HepG2 (cell line): ENCODE results near the gene ARMH3. TPM values are rescaled to one million over a fixed set of nuclear protein-coding genes. Genes with fewer than 3 reads are reported as not detected.

ENCODE experiments used
- ATAC-seq: fragments of 200-7000 bp; cut with Tn5 transposase; 3 replicates; pipeline ENCODE4 v1.9.1; 2020; ENCODE audit warnings: mild to moderate bottlenecking, moderate library complexity
- BruUV-seq: library from RNA; stranded (reverse); fragments of 400-500 nt; replicated peaks from 2 replicates; lab custom pipeline; 2021; lab: Mats Ljungman, UMichigan
- CTCF ChIA-PET: fragments of 300-600 bp; formaldehyde crosslinking; extraction: SDS; loops from one replicate; lab custom pipeline; 2021; ENCODE audit warnings: low total read pairs, inconsistent platforms, low intra/inter-chr PET ratio; lab: Yijun Ruan, JAX
- POLR2A ChIA-PET: fragments of 350-600 bp; sonication (Branson Sonifier 250); formaldehyde crosslinking; loops from one replicate; lab custom pipeline; 2020; ENCODE audit warnings: antibody characterized with exemption, inconsistent platforms; lab: Yijun Ruan, JAX
- DNase-seq: peaks from one replicate; pipeline ENCODE4 v3.0.0-alpha.2; 2015; ENCODE audit warnings: low spot score
- FAIRE-seq: peaks from 3 replicates; lab custom pipeline; 2011; peaks lifted over from hg19 to GRCh38; lab: Jason Lieb, UNC
- H2AFZ ChIP-seq: one replicate; pipeline ENCODE4 v1.6.1; 2011; ENCODE audit warnings: low read length, inconsistent platforms
- H3K27ac ChIP-seq: fragments of 300-600 bp; 3 replicates; pipeline ENCODE4 v1.8.0; 2011; ENCODE audit warnings: mixed run types, mild to moderate bottlenecking, mixed read lengths, low read length, inconsistent platforms; ENCODE audit not compliant: insufficient read depth; ENCODE audit errors: extremely low read length
- H3K27me3 ChIP-seq, 2 experiments: fragments of 200-600 bp in 1 of 2; 2 replicates in 1 of 2; 3 replicates in 1 of 2; pipeline versions ENCODE4 v1.6.0 to v1.8.0; 2011; ENCODE audit warnings: low read length in 2 of 2, mild to moderate bottlenecking in 2 of 2, moderate library complexity in 2 of 2, inconsistent platforms in 1 of 2; ENCODE audit not compliant: insufficient read depth in 2 of 2, control insufficient read depth in 1 of 2
- H3K36me3 ChIP-seq, 2 experiments: fragments of 200-600 bp in 1 of 2; replicated peaks in 1 of 2; 2 replicates in 1 of 2; 3 replicates in 1 of 2; pipeline versions ENCODE4 v1.5.1 to v1.8.0; 2011; ENCODE audit warnings: low read length in 2 of 2, inconsistent platforms in 1 of 2; ENCODE audit not compliant: insufficient read depth in 2 of 2, control insufficient read depth in 1 of 2
- H3K4me1 ChIP-seq: 2 replicates; pipeline ENCODE4 v1.5.1; 2012; ENCODE audit warnings: low read length, inconsistent platforms; ENCODE audit not compliant: insufficient read depth
- H3K4me2 ChIP-seq: 2 replicates; pipeline ENCODE4 v1.6.0; 2011; ENCODE audit warnings: low read depth, low read length, inconsistent platforms
- H3K4me3 ChIP-seq, 3 experiments: fragments of 200-600 bp in 1 of 3; sonication (generic), shearing (Covaris generic) in 1 of 3; replicated peaks in 1 of 3; 2 replicates each; pipeline ENCODE4 v1.5.1; 2011 to 2016; ENCODE audit warnings: low read length in 3 of 3, inconsistent platforms in 2 of 3, low read depth in 2 of 3, mild to moderate bottlenecking in 2 of 3, control low read depth in 1 of 3, mixed read lengths in 1 of 3; ENCODE audit not compliant: insufficient read depth in 1 of 3
- H3K79me2 ChIP-seq: one replicate; pipeline ENCODE4 v1.6.1; 2011; ENCODE audit warnings: low read length, inconsistent platforms; ENCODE audit not compliant: insufficient read depth
- H3K9ac ChIP-seq: 2 replicates; pipeline ENCODE4 v1.6.0; 2011; ENCODE audit warnings: mild to moderate bottlenecking, low read depth, low read length, inconsistent platforms; ENCODE audit not compliant: insufficient read depth
- H3K9me3 ChIP-seq: 2 replicates; pipeline ENCODE4 v1.5.1; 2012; ENCODE audit warnings: mild to moderate bottlenecking, low read length
- H4K20me1 ChIP-seq: 2 replicates; pipeline ENCODE4 v1.6.0; 2011; ENCODE audit warnings: inconsistent platforms, mild to moderate bottlenecking, low read length, moderate library complexity; ENCODE audit not compliant: insufficient read depth
- ATF3 ChIP-seq: sonication (generic); formaldehyde crosslinking; IDR thresholded peaks from 2 replicates; pipeline ENCODE4 v1.4.0; 2020; ENCODE audit warnings: missing genetic modification reagents
- BORCS8-MEF2B ChIP-seq: sonication (generic); formaldehyde crosslinking; IDR thresholded peaks from 2 replicates; pipeline ENCODE4 v1.8.0; 2022; ENCODE audit warnings: mild to moderate bottlenecking, missing genetic modification reagents
- GABPB1 ChIP-seq: IDR thresholded peaks from 2 replicates; pipeline ENCODE4 v1.6.1; 2016; ENCODE audit warnings: mild to moderate bottlenecking, missing genetic modification reagents, moderate library complexity, missing compliant biosample characterization
- HOXA3 ChIP-seq: sonication (generic); formaldehyde crosslinking; IDR thresholded peaks from 2 replicates; pipeline ENCODE4 v1.5.0; 2020; ENCODE audit warnings: missing genetic modification reagents
- JARID2 ChIP-seq: sonication (generic); formaldehyde crosslinking; IDR thresholded peaks from 2 replicates; pipeline ENCODE4 v1.8.1; 2023; ENCODE audit warnings: missing genetic modification reagents, inconsistent platforms; ENCODE audit not compliant: insufficient replicate concordance
- MZF1 ChIP-seq: sonication (generic); formaldehyde crosslinking; IDR thresholded peaks from 2 replicates; pipeline ENCODE4 v1.8.1; 2023; ENCODE audit warnings: mild to moderate bottlenecking, missing genetic modification reagents, borderline replicate concordance
- SOX5 ChIP-seq: IDR thresholded peaks from 2 replicates; pipeline ENCODE4 v1.6.1; 2016; ENCODE audit warnings: borderline replicate concordance
- XBP1 ChIP-seq: sonication (generic); formaldehyde crosslinking; IDR thresholded peaks from 2 replicates; pipeline ENCODE4 v1.5.0; 2020; ENCODE audit warnings: missing genetic modification reagents
- ZBTB34 ChIP-seq: sonication (generic); formaldehyde crosslinking; IDR thresholded peaks from 2 replicates; pipeline ENCODE4 v1.8.0; 2022; ENCODE audit warnings: mild to moderate bottlenecking, missing genetic modification reagents
- ZHX1 ChIP-seq: sonication (generic); formaldehyde crosslinking; IDR thresholded peaks from 2 replicates; pipeline ENCODE4 v1.8.1; 2022; ENCODE audit warnings: low read depth, mild to moderate bottlenecking, missing genetic modification reagents
- ZMYM4 ChIP-seq: sonication (generic); formaldehyde crosslinking; IDR thresholded peaks from 2 replicates; pipeline ENCODE4 v1.8.1; 2023; ENCODE audit warnings: mild to moderate bottlenecking, missing genetic modification reagents
- ZNF333 ChIP-seq: sonication (generic); formaldehyde crosslinking; IDR thresholded peaks from 2 replicates; pipeline ENCODE4 v1.4.0; 2020; ENCODE audit warnings: mild to moderate bottlenecking, missing genetic modification reagents, borderline replicate concordance
- ZNF350 ChIP-seq: sonication (generic); formaldehyde crosslinking; IDR thresholded peaks from 2 replicates; pipeline ENCODE4 v1.4.0; 2020; ENCODE audit warnings: mild to moderate bottlenecking, low read depth, missing genetic modification reagents, borderline replicate concordance
- ZNF430 ChIP-seq: sonication (generic); formaldehyde crosslinking; IDR thresholded peaks from 2 replicates; pipeline ENCODE4 v1.9.0; 2021; ENCODE audit warnings: mild to moderate bottlenecking, missing genetic modification reagents
- ZNF766 ChIP-seq: sonication (generic); formaldehyde crosslinking; IDR thresholded peaks from 2 replicates; pipeline ENCODE4 v1.5.0; 2020; ENCODE audit warnings: missing genetic modification reagents, borderline replicate concordance
- WGBS: methylation state at CpG from one replicate; pipeline ENCODE4 v1.1.6; 2017; ENCODE audit warnings: low lambda C conversion rate; 5-methylcytosine and 5-hydroxymethylcytosine counted together
- in situ Hi-C: cut with HindIII; loops from 2 replicates; pipeline ENCODE4 v1.10.0; 2017; ENCODE audit warnings: low pct_unique_long_range_greater_than_20kb; ENCODE audit not compliant: extremely low pct_ligation_motif_present
- intact Hi-C: fragments of 100-400 bp; cut with micrococcal nuclease; formaldehyde crosslinking; loops from one replicate; pipeline ENCODE4 v1.10.0; 2022; ENCODE audit not compliant: unreplicated experiment
- polyA plus RNA-seq, 8 experiments: library from polyadenylated mRNA; depleted of rRNA in 3 of 8; stranded (reverse) in 7 of 8; unstranded in 1 of 8; fragments of >200 nt; fragmentation: Illumina TruSeq in 4 of 8; extraction: Trizol in 4 of 8; gene quantifications; 2 replicates each; pipeline versions ENCODE4 v1.2.1 to v1.2.3, GENCODE V29; 2011 to 2016; ENCODE audit warnings: low read depth in 4 of 8, missing spikeins in 1 of 8, mixed read lengths in 1 of 8; ENCODE audit not compliant: insufficient read depth in 1 of 8
- total RNA-seq, 5 experiments: library from RNA; depleted of rRNA; stranded (reverse); fragments of >200 nt; fragmentation: Illumina TruSeq; extraction: Trizol; gene quantifications; 2 replicates each; pipeline ENCODE4 v1.2.3, GENCODE V29; 2016; ENCODE audit warnings: low read depth in 1 of 5

ARMH3 gene
- total and polyA plus RNA-seq, 2 of the 13 experiments (the other 11 are each of a cell fraction or from before 2014, with no cell fraction given) = 8.4 to 16.9 TPM

- ChIA-PET POLR2A (no interaction called here), CTCF (no interaction called here)
- intact Hi-C loops = no loop called here
- no peak for FAIRE-seq
- H3K27ac ChIP-seq = no peak overlapping the region
- no peaks in the 10 kb centered on the region for H3K27me3 ChIP-seq
- no peaks in the 10 kb centered on the region for H3K9me3 ChIP-seq
- no peaks in the 10 kb centered on the region for H4K20me1 ChIP-seq
- no peak overlapping the region for H3K9ac ChIP-seq
- no peak overlapping the region for H3K4me3 ChIP-seq
- H2AFZ ChIP-seq = no peak overlapping the region
- TF ChIP-seq GABPB1 (CRISPR knock-in tag) = no peak
- TF ChIP-seq ATF3 (CRISPR knock-in tag) = no peak
- TF ChIP-seq BORCS8-MEF2B (CRISPR knock-in tag) = no peak
- TF ChIP-seq ZNF350 (CRISPR knock-in tag) = no peak
- TF ChIP-seq SOX5 (CRISPR knock-in tag) = no peak
- TF ChIP-seq HOXA3 = no peak
- in situ Hi-C loops = no loop called here
- no peak for ATAC-seq
- no peak overlapping the region for H3K4me2 ChIP-seq
- 97% methylated on average over 4 of the region's 4 CpGs for WGBS
- BruUV-seq = no TSS peak
- peaks cover 0 to 3% of the 10 kb centered on the region in 2 experiments; a peak in 1 of 5 replicates for H3K36me3 ChIP-seq
- H3K79me2 ChIP-seq = no peaks in the 10 kb centered on the region
- no peak for DNase-seq
- no peaks in the 10 kb centered on the region for H3K4me1 ChIP-seq
Measured at GRCh38 chr10:101906586-101907183, 149.3 kb downstream of the ARMH3 start.

- Histone ChIP-seq H3K36me3 (no peaks in the 10 kb centered on the region), H3K27ac (no peak overlapping the region), H3K4me1 (no peaks in the 10 kb centered on the region), H3K79me2 (no peaks in the 10 kb centered on the region), H2AFZ (no peak overlapping the region), H3K9me3 (no peaks in the 10 kb centered on the region), H3K9ac (no peak overlapping the region), H3K4me2 (no peak overlapping the region), H3K4me3 (no peak overlapping the region), H3K27me3 (no peaks in the 10 kb centered on the region), H4K20me1 (no peaks in the 10 kb centered on the region)
- in situ Hi-C loops (no loop called here), intact Hi-C loops (no loop called here)
- WGBS = 95% methylated on average over 2 of the region's 2 CpGs
- ATAC-seq (no peak), FAIRE-seq (no peak), DNase-seq (no peak)
- BruUV-seq = no TSS peak
- ChIA-PET CTCF (no interaction called here), POLR2A (no interaction called here)
- no peak for TF ChIP-seq ZMYM4 (CRISPR knock-in tag)
- TF ChIP-seq ZNF430 (CRISPR knock-in tag) = no peak
- no peak for TF ChIP-seq ZNF766 (CRISPR knock-in tag)
- no peak for TF ChIP-seq JARID2
- TF ChIP-seq XBP1 (CRISPR knock-in tag) = no peak
- TF ChIP-seq ZHX1 (CRISPR knock-in tag) = no peak
- no peak for TF ChIP-seq ZBTB34
- no peak for TF ChIP-seq MZF1 (CRISPR knock-in tag)
- TF ChIP-seq ZNF333 = no peak
Measured at GRCh38 chr10:101905251-101905650, 150.7 kb downstream of the ARMH3 start.
